IMR-90 (cell line): ENCODE results near the gene MFN1. TPM values are rescaled to one million over a fixed set of nuclear protein-coding genes. Genes with fewer than 3 reads are reported as not detected.

Source experiments
- ATAC-seq: fragments of 200-7000 bp; cut with Tn5 transposase; 2 replicates; pipeline ENCODE4 v1.9.1; 2020; ENCODE audit warnings: low read depth, mild to moderate bottlenecking, moderate library complexity
- BruUV-seq: library from RNA; stranded (reverse); fragments of 400-500 nt; replicated peaks from 2 replicates; lab custom pipeline; 2021; lab: Mats Ljungman, UMichigan
- CTCF ChIA-PET: fragments of 300-600 bp; formaldehyde crosslinking; extraction: SDS; loops from one replicate; lab custom pipeline; 2021; ENCODE audit warnings: antibody characterized with exemption; lab: Yijun Ruan, JAX
- POLR2A ChIA-PET: fragments of 300-600 bp; sonication (Branson Sonifier 250); formaldehyde crosslinking; loops from one replicate; lab custom pipeline; 2022; ENCODE audit warnings: antibody characterized with exemption; ENCODE audit not compliant: unreplicated experiment; lab: Charles Lee
- DNase-seq: peaks from one replicate; pipeline ENCODE4 v3.0.0; 2013
- H2AFZ ChIP-seq: replicated peaks from 2 replicates; pipeline ENCODE3; 2013; ENCODE audit warnings: low read length, mild to moderate bottlenecking; ENCODE audit not compliant: poor library complexity
- H2AK5ac ChIP-seq: 2 replicates; pipeline ENCODE4 v1.6.1; 2013; ENCODE audit warnings: low read depth, low read length, inconsistent platforms
- H2AK9ac ChIP-seq: replicated peaks from 2 replicates; pipeline ENCODE3; 2013; ENCODE audit warnings: mild to moderate bottlenecking, low read depth, low read length, moderate library complexity; ENCODE audit not compliant: poor library complexity
- H2BK120ac ChIP-seq: 2 replicates; pipeline ENCODE4 v1.6.1; 2013; ENCODE audit warnings: low read depth, low read length, inconsistent platforms
- H2BK15ac ChIP-seq: 3 replicates; pipeline ENCODE4 v1.6.1; 2013; ENCODE audit warnings: low read depth, low read length, inconsistent platforms
- H2BK20ac ChIP-seq: 2 replicates; pipeline ENCODE4 v1.6.1; 2013; ENCODE audit warnings: low read depth, mild to moderate bottlenecking, inconsistent platforms, low read length, moderate library complexity
- H2BK5ac ChIP-seq: 2 replicates; pipeline ENCODE4 v1.6.1; 2013; ENCODE audit warnings: mild to moderate bottlenecking, low read depth, low read length, inconsistent platforms; ENCODE audit not compliant: poor library complexity, severe bottlenecking
- H3K14ac ChIP-seq: replicated peaks from 2 replicates; pipeline ENCODE4 v1.6.1; 2013; ENCODE audit warnings: low read depth, low read length, inconsistent platforms
- H3K18ac ChIP-seq: 2 replicates; pipeline ENCODE4 v1.6.1; 2013; ENCODE audit warnings: low read depth, low read length, control low read depth
- H3K23ac ChIP-seq: 2 replicates; pipeline ENCODE4 v1.6.1; 2013; ENCODE audit warnings: low read depth, low read length, inconsistent platforms
- H3K27ac ChIP-seq: 2 replicates; pipeline ENCODE4 v1.5.1; 2013; ENCODE audit warnings: mild to moderate bottlenecking, control low read depth, low read length; ENCODE audit not compliant: insufficient read depth
- H3K27me3 ChIP-seq: 2 replicates; pipeline ENCODE4 v1.6.1; 2013; ENCODE audit warnings: low read length; ENCODE audit not compliant: control insufficient read depth, insufficient read depth
- H3K36me3 ChIP-seq: 2 replicates; pipeline ENCODE4 v1.6.1; 2013; ENCODE audit warnings: low read length, mixed read lengths; ENCODE audit not compliant: control insufficient read depth, insufficient read depth
- H3K4ac ChIP-seq: 2 replicates; pipeline ENCODE4 v1.6.1; 2013; ENCODE audit warnings: low read depth, low read length, inconsistent platforms
- H3K4me1 ChIP-seq: 2 replicates; pipeline ENCODE4 v1.6.1; 2013; ENCODE audit warnings: low read length, mixed read lengths; ENCODE audit not compliant: control insufficient read depth, insufficient read depth
- H3K4me2 ChIP-seq: 2 replicates; pipeline ENCODE4 v1.6.1; 2013; ENCODE audit warnings: low read depth, mild to moderate bottlenecking, control low read depth, low read length, moderate library complexity
- H3K4me3 ChIP-seq: 2 replicates; pipeline ENCODE4 v1.5.1; 2013; ENCODE audit warnings: low read depth, mild to moderate bottlenecking, control low read depth, low read length, moderate library complexity; ENCODE audit not compliant: insufficient read depth
- H3K56ac ChIP-seq: 2 replicates; pipeline ENCODE4 v1.6.1; 2013; ENCODE audit warnings: low read length, inconsistent platforms; ENCODE audit not compliant: insufficient read depth; ENCODE audit errors: extremely low read depth
- H3K79me1 ChIP-seq, 2 experiments: 2 replicates each; pipeline ENCODE4 v1.6.1; 2013; ENCODE audit warnings: low read length in 2 of 2, inconsistent platforms in 1 of 2, low read depth in 1 of 2
- H3K9ac ChIP-seq: 2 replicates; pipeline ENCODE4 v1.6.1; 2013; ENCODE audit warnings: low read depth, low read length, control low read depth
- H3K9me1 ChIP-seq: 2 replicates; pipeline ENCODE4 v1.6.1; 2013; ENCODE audit warnings: low read length, inconsistent platforms; ENCODE audit not compliant: insufficient read depth
- H3K9me3 ChIP-seq: 2 replicates; pipeline ENCODE4 v1.6.1; 2013; ENCODE audit warnings: low read length; ENCODE audit not compliant: control insufficient read depth, insufficient read depth
- H4K20me1 ChIP-seq: 2 replicates; pipeline ENCODE4 v1.6.1; 2013; ENCODE audit warnings: low read length, inconsistent platforms; ENCODE audit not compliant: insufficient read depth
- H4K5ac ChIP-seq: 2 replicates; pipeline ENCODE4 v1.6.1; 2013; ENCODE audit warnings: mild to moderate bottlenecking, low read depth, low read length, control low read depth
- H4K8ac ChIP-seq, 2 experiments: 2 replicates each; pipeline ENCODE4 v1.6.1; 2013; ENCODE audit warnings: low read depth in 2 of 2, low read length in 2 of 2, control low read depth in 1 of 2, inconsistent platforms in 1 of 2
- H4K91ac ChIP-seq: 2 replicates; pipeline ENCODE4 v1.6.1; 2013; ENCODE audit warnings: low read depth, low read length, inconsistent platforms; ENCODE audit not compliant: insufficient read depth
- BHLHE40 ChIP-seq: fragments of 150-350 bp; IDR thresholded peaks from 2 replicates; pipeline ENCODE4 v1.6.1; 2016; ENCODE audit warnings: mild to moderate bottlenecking, low read depth, low read length
- CTCF ChIP-seq: conservative IDR thresholded peaks from 2 replicates; pipeline ENCODE4 v1.5.1; 2012; ENCODE audit warnings: mild to moderate bottlenecking, low read depth, low read length, improper control_type of control experiment
- FOS ChIP-seq: fragments of 150-350 bp; IDR thresholded peaks from 2 replicates; pipeline ENCODE4 v1.6.1; 2016; ENCODE audit warnings: low read depth, low read length
- MAZ ChIP-seq: IDR thresholded peaks from 2 replicates; pipeline ENCODE4 v1.6.1; 2012; ENCODE audit warnings: low read depth, mild to moderate bottlenecking, low read length, improper control_type of control experiment, moderate library complexity, borderline replicate concordance
- MXI1 ChIP-seq: IDR thresholded peaks from 2 replicates; pipeline ENCODE4 v1.6.1; 2012; ENCODE audit warnings: low read depth, mild to moderate bottlenecking, low read length, moderate library complexity, borderline replicate concordance
- RAD21 ChIP-seq: IDR thresholded peaks from 2 replicates; pipeline ENCODE4 v1.6.1; 2012; ENCODE audit warnings: low read length, improper control_type of control experiment
- RCOR1 ChIP-seq: IDR thresholded peaks from 2 replicates; pipeline ENCODE4 v1.6.1; 2012; ENCODE audit warnings: mild to moderate bottlenecking, low read length, improper control_type of control experiment; ENCODE audit not compliant: insufficient replicate concordance
- RFX5 ChIP-seq: IDR thresholded peaks from 2 replicates; pipeline ENCODE4 v1.8.0; 2012; ENCODE audit warnings: low read depth, mild to moderate bottlenecking, low read length, moderate library complexity
- WGBS, 2 experiments: methylation state at CpG; one replicate each; pipeline versions ENCODE4 v1.1.5 to v1.1.7; 2013; ENCODE audit warnings: missing lambda C conversion rate in 2 of 2; ENCODE audit not compliant: insufficient read length in 1 of 2; ENCODE audit errors: extremely low coverage in 2 of 2; 5-methylcytosine and 5-hydroxymethylcytosine counted together
- dilution Hi-C: fragments of 300-500 bp; cut with HindIII; formaldehyde crosslinking; loops from one replicate; pipeline ENCODE4 v1.14.3; 2018; ENCODE audit warnings: low sequenced_read_pairs; ENCODE audit not compliant: unreplicated experiment
- in situ Hi-C: fragments of 300-500 bp; cut with MboI; formaldehyde crosslinking; loops from 3 replicates; pipeline ENCODE4 v1.14.3; 2019; ENCODE audit warnings: low sequenced_read_pairs, inconsistent platforms, mixed read lengths
- intact Hi-C: fragments of 100-400 bp; cut with micrococcal nuclease; formaldehyde crosslinking; loops from 2 replicates; pipeline ENCODE4 v1.10.0; 2022
- polyA plus RNA-seq, 3 experiments: library from polyadenylated mRNA; depleted of rRNA; stranded (reverse); fragments of >200 nt; gene quantifications; 2 replicates each; pipeline ENCODE4 v1.2.3, GENCODE V29; 2012; ENCODE audit warnings: low replicate concordance in 1 of 3
- total RNA-seq: library from RNA; depleted of rRNA; stranded (reverse); fragments of >200 nt; gene quantifications from 2 replicates; pipeline ENCODE4 v1.2.3, GENCODE V29; 2012

MFN1 gene
- total and polyA plus RNA-seq, 2 of the 4 experiments (the other 2 are of a cell fraction), result 23.6 to 40.3 TPM

- Histone ChIP-seq H4K5ac (no peak overlapping the region), H3K18ac (no peak overlapping the region), H4K8ac (no peak overlapping the region), H2BK15ac (no peak overlapping the region), H3K36me3 (no peaks in the 10 kb centered on the region), H3K4me1 (peaks cover 8% of the 10 kb centered on the region), H4K20me1 (peaks cover 46% of the 10 kb centered on the region), H3K9ac (no peak overlapping the region), H3K9me3 (no peaks in the 10 kb centered on the region), H3K4ac (no peak overlapping the region), H3K27ac (no peak overlapping the region), H3K23ac (no peak overlapping the region; the same call in 1 of the 2 replicates), H2AK5ac (no peak overlapping the region), H3K4me3 (no peak overlapping the region), H3K27me3 (no peaks in the 10 kb centered on the region), H2BK20ac (no peak overlapping the region), H3K4me2 (no peak overlapping the region), H2AFZ (no peak overlapping the region), H3K79me1 (peaks cover 43 to 76% of the 10 kb centered on the region in 2 experiments), H2BK120ac (no peak overlapping the region), H3K14ac (no peak overlapping the region), H3K9me1 (peaks cover 20% of the 10 kb centered on the region), H4K91ac (no peak overlapping the region), H2BK5ac (no peak overlapping the region), H3K56ac (no peak overlapping the region), H2AK9ac (no peak overlapping the region)
- no TSS peak for BruUV-seq
- DNase-seq, result no peak
- TF ChIP-seq CTCF (no peak), RCOR1 (no peak), RFX5 (no peak), RAD21 (no peak), MXI1 (no peak), BHLHE40 (no peak), MAZ (no peak), FOS (no peak)
- POLR2A ChIA-PET, result no interaction called here
- intact Hi-C loops (no loop called here), in situ Hi-C loops (no loop called here), dilution Hi-C loops (no loop called here)
- CTCF ChIA-PET, result interaction anchor here (1.5 kb wide), 1 partner anchor 15 kb away, joined by 3 read pairs; no protein-coding TSS in a partner anchor
- ATAC-seq, result no peak
- no CpG with 5 or more reads among the region's 3 CpGs for WGBS, 2 experiments
Measured at GRCh38 chr3:179432021-179432420, 84.5 kb downstream of the MFN1 start.
